Hepatocyte (in vitro differentiated cells): ENCODE results near the gene GALNTL6.

Source experiments
- EZH2 ChIP-seq: fragments of 200-600 bp; sonication (generic); IDR thresholded peaks from 2 replicates; pipeline ENCODE4 v1.6.1; 2016; ENCODE audit warnings: antibody characterized with exemption, mild to moderate bottlenecking, borderline replicate concordance
- EZH2phosphoT487 ChIP-seq: fragments of 200-600 bp; sonication (generic); IDR thresholded peaks from one replicate; pipeline ENCODE4 v1.6.1; 2018; ENCODE audit warnings: antibody characterized with exemption, mild to moderate bottlenecking, low read depth, moderate library complexity; ENCODE audit not compliant: unreplicated experiment, severe bottlenecking
- TF ChIP-seq, protein P1 (sequence below): fragments of 200-600 bp; sonication (generic); IDR thresholded peaks from 2 replicates; pipeline ENCODE4 v1.5.1; 2016; ENCODE audit warnings: antibody characterized with exemption, mild to moderate bottlenecking; ENCODE audit not compliant: poor library complexity

DNA sequence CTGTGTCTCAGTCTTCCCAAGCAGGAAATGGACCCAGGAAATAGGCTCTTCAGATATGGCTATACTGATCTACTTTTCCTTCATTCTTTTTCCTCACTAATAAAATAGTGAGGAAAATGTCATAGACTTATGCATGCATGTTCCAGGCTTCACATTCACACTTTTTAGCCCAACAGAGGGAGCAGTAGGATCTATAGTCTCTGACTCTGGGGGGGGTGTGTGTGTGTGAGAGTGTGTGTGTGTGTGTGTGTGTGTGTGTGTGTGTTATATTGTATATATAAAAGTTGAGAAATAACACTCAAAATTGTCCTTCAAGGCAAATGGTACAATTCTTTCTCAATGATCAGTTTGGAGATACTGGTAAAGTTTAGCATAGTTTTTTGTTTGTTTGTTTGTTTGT, 1058.2 kb downstream of the GALNTL6 start:
- TF ChIP-seq, protein P1, sequence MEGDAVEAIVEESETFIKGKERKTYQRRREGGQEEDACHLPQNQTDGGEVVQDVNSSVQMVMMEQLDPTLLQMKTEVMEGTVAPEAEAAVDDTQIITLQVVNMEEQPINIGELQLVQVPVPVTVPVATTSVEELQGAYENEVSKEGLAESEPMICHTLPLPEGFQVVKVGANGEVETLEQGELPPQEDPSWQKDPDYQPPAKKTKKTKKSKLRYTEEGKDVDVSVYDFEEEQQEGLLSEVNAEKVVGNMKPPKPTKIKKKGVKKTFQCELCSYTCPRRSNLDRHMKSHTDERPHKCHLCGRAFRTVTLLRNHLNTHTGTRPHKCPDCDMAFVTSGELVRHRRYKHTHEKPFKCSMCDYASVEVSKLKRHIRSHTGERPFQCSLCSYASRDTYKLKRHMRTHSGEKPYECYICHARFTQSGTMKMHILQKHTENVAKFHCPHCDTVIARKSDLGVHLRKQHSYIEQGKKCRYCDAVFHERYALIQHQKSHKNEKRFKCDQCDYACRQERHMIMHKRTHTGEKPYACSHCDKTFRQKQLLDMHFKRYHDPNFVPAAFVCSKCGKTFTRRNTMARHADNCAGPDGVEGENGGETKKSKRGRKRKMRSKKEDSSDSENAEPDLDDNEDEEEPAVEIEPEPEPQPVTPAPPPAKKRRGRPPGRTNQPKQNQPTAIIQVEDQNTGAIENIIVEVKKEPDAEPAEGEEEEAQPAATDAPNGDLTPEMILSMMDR, result no peak
- no peak for TF ChIP-seq EZH2
- no peak for TF ChIP-seq EZH2phosphoT487
